GM19099 (cell line): ENCODE results near the gene AGL.

ENCODE experiments used
- POLR2A ChIP-seq: IDR thresholded peaks from 3 replicates; pipeline ENCODE4 v1.6.1; 2011; ENCODE audit warnings: low read depth; ENCODE audit not compliant: insufficient read length; ENCODE audit errors: extremely low read depth

AGL gene

DNA sequence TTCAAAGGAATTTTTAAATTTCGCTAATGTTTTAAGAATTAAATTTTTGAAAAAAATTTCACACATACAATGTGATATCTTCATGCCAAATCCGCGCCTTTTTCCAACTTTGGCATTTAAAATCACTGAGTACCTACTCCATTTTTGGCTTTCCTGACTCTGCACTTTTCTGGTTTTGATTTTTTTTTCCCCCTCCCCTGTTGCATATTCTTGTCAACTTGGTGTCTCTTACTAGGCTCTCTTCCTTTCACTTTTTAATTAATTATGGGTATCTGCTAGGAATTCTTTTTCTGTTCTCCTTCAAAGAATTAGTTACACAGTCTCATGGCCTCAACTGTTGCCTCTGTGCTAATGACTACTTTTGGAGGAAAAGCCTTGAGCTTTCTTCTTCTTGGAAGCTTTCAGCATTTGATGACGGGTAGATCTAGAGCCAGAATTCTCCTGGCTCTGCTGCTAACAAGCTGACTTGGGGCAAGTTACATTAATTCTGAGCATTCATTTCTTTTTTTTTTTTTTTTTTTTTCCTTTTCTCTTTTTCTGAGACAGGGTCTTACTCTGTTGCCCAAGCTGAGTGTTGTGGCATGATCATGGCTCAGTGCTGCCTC lies 1.8 kb downstream of the AGL start:
- no peak for TF ChIP-seq POLR2A

DNA sequence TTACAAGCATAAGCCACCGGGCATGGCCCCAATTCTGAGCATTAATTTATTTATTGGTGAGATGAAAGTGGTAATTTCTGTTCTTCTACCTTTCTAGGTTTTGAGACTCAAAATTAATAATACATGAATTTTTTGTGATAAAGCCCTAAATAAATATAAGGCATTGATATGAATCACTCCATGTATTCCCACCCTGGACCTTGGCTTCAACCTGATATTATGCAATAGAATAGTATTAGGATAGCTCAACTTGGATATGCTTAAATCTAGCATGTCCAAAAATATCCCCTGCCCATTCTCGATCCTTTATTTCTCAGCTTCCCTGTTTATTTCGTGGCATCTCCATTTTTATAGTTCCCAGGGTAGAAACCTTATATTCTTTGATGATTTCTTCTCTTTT lies 2.5 kb downstream of the AGL start:
- TF ChIP-seq POLR2A: no peak

DNA sequence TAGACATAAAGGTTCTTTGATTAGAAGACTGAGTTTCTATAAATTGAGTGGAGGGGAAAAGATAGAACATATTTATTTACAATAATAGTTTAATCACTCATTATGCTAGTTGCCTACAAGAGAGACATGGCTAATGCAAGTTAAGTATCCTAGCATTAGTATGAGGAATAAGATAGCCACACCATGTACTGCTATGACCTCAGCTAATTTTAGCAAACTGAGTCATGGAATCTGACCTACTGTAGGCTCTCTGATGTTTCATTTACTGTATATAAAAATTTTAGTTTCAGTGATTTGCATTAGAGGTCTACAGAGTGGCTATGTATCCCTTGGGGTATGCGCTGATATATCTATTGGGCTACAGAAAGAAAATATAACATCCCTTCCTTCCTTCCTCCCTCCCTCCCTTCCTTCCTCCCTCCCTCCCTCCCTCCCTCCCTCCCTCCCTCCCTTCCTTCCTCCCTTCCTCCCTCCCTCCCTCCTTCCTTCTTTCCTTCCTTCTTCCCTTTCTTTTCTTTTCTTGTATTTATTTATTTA lies 5.8 kb downstream of the AGL start:
- TF ChIP-seq POLR2A: no peak

DNA sequence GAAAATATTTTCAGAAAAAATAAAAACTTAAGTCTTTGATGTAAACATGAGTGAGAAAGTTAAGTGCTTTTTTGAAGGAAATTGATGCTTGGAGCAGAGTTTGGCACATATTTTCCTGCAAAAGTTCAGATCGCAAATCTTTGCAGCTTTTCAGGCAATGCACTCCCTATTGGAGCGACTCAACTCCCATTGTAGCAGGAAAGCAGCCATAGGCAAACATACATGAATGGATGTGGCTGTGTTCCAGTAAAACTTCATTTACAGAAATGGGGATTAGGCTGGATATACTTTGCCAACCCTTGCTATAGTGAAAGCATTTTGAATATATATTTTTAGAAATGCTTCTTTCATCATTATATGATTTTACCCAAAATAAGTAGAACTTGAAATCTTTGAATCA lies 8.1 kb downstream of the AGL start:
- no peak for TF ChIP-seq POLR2A

DNA sequence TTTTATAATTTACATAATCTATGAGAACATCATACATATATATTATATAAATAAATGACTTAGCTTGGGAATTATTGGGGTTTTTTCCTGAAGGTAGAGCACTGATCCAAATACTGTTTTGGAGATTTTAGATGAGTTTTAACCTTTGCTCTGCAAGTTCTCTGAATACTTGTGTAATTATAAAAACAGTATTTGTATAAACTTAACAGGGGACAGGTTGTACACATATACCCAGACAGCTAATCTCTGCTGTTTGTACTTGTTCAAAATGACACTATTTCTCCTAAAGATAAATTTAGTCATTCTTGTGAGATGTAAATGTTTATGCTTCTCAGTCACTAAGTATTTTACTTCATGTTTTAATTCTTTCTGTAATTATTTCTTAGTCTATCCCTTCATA lies 8.7 kb downstream of the AGL start:
- TF ChIP-seq POLR2A: no peak

DNA sequence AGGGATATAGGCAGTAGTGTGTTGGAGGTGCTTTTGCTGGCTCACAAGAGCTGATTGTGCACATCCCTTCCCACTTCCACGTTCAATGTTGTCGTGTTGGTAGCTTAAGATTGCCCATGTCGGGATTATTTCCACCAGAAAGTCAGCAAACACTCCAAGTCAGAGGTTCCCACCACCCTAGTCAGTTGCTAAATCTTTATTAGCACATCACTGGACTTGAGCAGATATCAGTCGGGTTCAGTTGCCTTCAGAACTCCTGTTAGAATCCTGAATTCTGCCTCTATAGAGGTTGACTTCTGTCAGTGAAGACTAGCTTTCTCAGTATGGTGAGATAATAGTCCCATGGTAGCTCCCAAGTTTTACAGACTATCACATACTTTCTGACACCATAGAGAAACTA lies 10.5 kb downstream of the AGL start:
- TF ChIP-seq POLR2A: no peak

DNA sequence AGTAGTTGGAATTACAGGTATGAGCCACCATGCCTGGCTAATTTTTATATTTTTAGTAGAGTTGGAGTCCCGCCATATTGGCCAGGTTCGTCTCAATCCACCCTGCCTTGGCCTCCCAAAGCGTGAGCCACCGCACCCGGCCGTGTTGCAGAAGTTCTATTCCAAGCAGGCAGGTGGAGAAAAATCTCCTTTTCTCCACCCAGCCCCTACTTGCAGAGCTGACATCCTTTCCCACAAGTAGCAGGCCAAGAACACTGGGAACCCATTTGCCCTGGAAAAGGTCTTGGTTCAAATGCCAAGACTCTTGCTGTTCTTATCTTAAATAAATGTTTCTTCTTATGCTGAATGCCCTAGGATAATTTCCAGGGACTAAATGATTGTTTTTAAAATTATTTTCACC lies 17.5 kb downstream of the AGL start:
- no peak for TF ChIP-seq POLR2A

DNA sequence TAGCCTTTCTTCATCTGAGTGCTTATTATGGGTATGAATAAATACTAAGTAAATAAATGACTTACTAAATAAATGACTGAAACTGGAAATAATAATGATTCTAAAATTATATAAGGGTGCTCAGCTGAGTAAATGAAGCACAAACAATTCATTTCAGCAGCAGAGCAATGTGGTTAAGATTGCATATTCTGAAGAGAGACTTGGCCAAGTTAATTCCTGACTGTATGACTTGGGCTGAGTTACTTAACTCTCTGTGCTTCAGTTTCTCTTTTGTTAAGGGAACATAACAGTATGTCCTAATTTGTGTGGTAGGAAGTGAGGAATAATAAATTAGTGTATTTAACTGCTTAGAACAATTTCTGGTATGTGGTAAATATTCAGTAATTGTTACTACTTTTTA lies 19.1 kb downstream of the AGL start:
- no peak for TF ChIP-seq POLR2A

DNA sequence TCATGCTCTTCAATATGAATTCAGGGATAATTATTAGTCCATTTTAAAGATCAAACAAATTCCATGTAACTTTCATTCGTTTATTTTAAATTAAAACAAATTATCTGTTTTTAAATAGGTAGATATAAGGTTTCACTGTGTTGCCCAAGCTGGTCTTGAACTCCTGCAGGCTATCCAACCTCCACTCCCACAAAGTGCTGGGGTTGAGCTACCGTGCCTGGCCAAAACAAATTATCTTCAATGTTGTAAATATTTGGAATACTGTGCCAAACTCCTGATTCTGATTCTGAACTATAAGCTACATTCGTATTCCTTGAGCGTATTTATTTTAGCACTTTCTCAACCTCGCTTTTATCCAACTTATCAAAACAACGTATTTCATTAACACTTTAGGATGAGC lies 19.6 kb downstream of the AGL start:
- TF ChIP-seq POLR2A: no peak

DNA sequence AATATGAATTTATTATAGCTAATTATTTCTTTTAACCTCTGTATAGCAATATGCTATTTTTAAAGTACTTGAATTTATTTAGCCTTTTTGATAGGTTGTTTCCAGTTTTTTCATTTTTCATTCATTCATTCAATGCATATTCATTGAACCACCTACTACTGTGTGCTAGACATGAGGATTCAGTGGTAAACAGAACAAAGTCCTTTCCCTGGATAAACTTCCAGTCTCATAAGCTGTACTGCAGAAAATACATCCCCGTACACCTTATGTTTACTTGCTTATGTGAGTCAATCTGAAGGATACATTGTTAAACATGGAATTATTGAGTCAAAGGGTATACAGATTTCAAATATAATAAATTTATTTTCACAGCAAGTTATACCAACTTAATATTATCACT lies 21.9 kb downstream of the AGL start:
- TF ChIP-seq POLR2A: no peak

DNA sequence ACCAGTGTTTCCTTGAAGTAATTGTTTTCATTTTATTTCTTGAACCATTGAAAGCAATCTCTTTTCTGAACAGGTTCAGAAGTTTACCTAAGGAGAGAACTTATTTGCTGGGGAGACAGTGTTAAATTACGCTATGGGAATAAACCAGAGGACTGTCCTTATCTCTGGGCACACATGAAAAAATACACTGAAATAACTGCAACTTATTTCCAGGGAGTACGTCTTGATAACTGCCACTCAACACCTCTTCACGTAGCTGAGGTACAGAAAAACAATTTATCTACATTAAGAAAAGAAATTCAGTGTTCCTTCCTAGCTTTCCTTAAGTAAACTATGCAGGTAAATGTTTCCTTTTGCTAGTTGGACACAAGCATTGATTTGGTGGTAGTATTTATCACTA lies 27.4 kb downstream of the AGL start:
- no peak for TF ChIP-seq POLR2A

DNA sequence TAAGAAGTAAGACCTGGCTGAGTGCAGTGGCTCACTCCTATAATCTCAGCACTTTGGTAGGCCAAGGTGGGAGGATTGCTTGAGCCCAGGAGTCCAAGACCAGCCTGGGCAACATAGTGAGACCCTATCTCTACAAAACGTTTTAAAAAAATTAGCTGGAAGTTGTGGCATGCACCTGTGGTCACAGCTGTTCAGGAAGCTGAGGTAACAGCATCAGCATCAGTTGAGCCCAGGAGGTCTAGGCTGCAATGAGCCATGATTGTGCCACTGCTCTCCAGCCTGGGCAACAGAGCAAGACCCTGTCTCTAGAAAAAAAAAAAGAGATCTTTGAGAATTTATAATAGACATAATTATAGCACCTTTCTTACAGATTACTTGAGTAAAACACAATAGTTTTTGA lies 36.0 kb downstream of the AGL start:
- TF ChIP-seq POLR2A: no peak

DNA sequence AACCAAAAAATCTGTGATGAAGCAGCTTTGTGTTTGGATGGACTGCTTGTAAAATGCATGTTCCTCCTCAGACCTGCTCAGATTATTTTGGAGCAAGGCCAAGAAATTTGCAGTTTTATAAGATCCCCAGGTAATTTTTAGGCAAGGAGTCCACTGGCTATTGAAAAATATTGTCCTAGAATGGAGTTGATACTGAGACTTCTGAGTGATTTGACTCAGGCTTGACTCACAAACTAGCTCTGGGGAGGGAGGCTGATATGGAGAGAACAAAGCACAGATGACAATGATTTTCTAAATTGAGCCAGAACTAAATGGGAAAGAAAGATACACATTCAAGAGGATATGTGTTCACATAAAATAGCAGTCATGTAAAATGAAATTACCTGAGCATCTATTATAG lies 36.7 kb downstream of the AGL start:
- TF ChIP-seq POLR2A: no peak

DNA sequence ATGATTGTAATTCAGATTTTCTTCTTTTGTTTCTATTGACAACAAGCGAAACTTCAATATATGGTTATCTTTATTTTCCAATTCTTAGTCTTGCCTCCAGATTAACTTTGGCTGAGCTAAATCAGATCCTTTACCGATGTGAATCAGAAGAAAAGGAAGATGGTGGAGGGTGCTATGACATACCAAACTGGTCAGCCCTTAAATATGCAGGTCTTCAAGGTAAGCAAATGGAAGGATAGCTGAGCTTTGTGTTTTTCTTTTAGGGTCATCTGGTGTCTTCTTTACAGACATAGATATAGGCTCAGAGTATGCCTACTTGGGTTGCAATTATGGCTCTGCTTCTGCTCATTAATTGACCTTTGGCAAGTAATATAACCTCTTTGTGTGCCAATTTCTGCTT lies 37.7 kb downstream of the AGL start:
- no peak for TF ChIP-seq POLR2A

DNA sequence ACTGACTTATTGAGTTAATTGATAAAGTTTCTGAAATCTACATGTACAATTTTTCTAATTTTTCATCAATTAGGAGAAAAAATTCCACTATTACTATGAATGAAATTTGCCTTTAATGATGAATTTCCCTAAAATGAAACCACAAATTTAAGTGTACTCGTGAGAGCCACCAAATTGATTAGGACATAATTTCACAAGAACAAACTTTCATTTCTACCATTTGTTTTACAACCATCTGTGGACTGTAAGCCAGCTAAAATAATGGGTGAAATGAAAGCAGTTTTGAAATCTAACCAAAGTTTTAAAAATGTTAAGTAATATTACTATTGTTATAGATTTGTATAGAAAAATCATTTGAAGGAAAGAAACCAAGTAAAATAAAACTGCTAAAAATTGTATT lies 41.8 kb downstream of the AGL start:
- no peak for TF ChIP-seq POLR2A

DNA sequence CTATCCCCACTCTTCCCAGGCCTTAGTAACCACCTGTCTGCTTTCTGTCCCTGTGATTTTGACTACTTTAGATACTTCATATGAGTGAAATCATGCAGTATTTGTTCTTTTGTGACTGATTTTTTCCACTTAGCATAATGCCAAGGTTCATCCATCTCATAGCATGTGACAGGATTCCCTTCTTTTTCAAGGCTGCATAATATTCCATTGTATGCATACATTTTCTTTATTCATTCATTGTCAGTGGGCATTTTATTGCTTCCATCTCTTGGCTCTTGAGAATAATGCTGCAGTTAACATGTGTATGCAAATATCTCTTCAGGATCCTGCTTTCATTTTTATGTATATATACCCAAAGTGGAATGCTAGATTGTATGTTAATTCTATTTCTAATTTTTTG lies 56.4 kb downstream of the AGL start:
- no peak for TF ChIP-seq POLR2A

DNA sequence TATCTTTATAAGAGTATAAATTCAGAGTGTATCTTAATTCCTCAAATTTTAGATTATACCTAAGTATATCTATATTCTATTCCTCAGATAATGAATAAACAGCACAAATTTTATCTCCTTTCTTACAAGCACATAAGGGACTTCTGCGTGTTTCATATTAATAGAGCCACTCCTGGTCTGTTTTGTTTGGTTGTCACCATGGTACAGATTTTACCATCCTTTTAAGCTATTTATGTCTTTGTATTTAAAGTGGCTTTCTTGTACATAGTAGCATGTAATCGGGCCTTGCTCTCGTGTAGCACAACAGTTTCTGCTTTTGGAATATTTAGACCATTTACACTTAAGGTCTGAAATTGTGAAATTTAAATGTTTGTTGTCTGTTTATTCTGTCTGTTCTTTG lies 67.1 kb downstream of the AGL start:
- TF ChIP-seq POLR2A: no peak
